GM19395 (cell line): ENCODE data around the gene ANKRD18A.

Source experiments
- ATAC-seq: cut with Tn5 transposase; IDR thresholded peaks from one replicate; pipeline ENCODE4 v1.9.1; 2021; ENCODE audit warnings: mild to moderate bottlenecking, moderate library complexity; ENCODE audit not compliant: unreplicated experiment

Gene ANKRD18A

GRCh38 chr9:38620483-38621433 is at the start of gene ANKRD18A:
TSS of gene ANKRD18A (minus strand) at chr9:38620596. CDS start at chr9:38620285, 311 bp downstream.
- peak; percentile 82 for ATAC-seq

GRCh38 chr9:38668791-38669466 is 48.5 kb upstream of the ANKRD18A start:
- no peak for ATAC-seq

GRCh38 chr9:38662763-38663593 is 42.6 kb upstream of the ANKRD18A start:
- ATAC-seq: no peak

GRCh38 chr9:38659538-38659937 is 39.1 kb upstream of the ANKRD18A start:
- no peak for ATAC-seq

GRCh38 chr9:38656896-38657295 is 36.5 kb upstream of the ANKRD18A start:
- no peak for ATAC-seq

- no peak for ATAC-seq
Measured at GRCh38 chr9:38652486-38652885, 32.1 kb upstream of the ANKRD18A start.

GRCh38 chr9:38652044-38652443 is 31.6 kb upstream of the ANKRD18A start:
- ATAC-seq: no peak

GRCh38 chr9:38651400-38652042 is 31.1 kb upstream of the ANKRD18A start:
- ATAC-seq: no peak

- no peak for ATAC-seq
Measured at GRCh38 chr9:38650564-38650963, 30.2 kb upstream of the ANKRD18A start.

GRCh38 chr9:38649731-38650363 is 29.5 kb upstream of the ANKRD18A start:
- ATAC-seq: no peak

- ATAC-seq: no peak
Measured at GRCh38 chr9:38644601-38645000, 24.2 kb upstream of the ANKRD18A start.

GRCh38 chr9:38643815-38644173 is 23.4 kb upstream of the ANKRD18A start:
- ATAC-seq: no peak

- no peak for ATAC-seq
Measured at GRCh38 chr9:38642951-38643814, 22.8 kb upstream of the ANKRD18A start.

GRCh38 chr9:38641985-38642864 is 21.8 kb upstream of the ANKRD18A start:
- no peak for ATAC-seq

GRCh38 chr9:38641142-38641541 is 20.7 kb upstream of the ANKRD18A start:
- ATAC-seq: no peak

- ATAC-seq: no peak
Measured at GRCh38 chr9:38639577-38639940, 19.2 kb upstream of the ANKRD18A start.

- no peak for ATAC-seq
Measured at GRCh38 chr9:38638881-38639576, 18.6 kb upstream of the ANKRD18A start.

- no peak for ATAC-seq
Measured at GRCh38 chr9:38634315-38634714, 13.9 kb upstream of the ANKRD18A start.
